ENCODE results near the gene MTHFD1L.

The MTHFD1L gene

GRCh38 chr6:151108548-151108947 is 243.0 kb downstream of the MTHFD1L start:
- no peak for TF ChIP-seq TOX (CRISPR knock-in tag; IDR thresholded peaks at IDR 0.05; ENCODE audit: borderline replicate concordance)
- no peak for TF ChIP-seq PATZ1 (CRISPR knock-in tag; IDR thresholded peaks at IDR 0.05; ENCODE audit: borderline replicate concordance)
- TF ChIP-seq ZFP30 (CRISPR knock-in tag; IDR thresholded peaks at IDR 0.05) = no peak
- no peak for TF ChIP-seq BACH2 (CRISPR knock-in tag; IDR thresholded peaks at IDR 0.05; ENCODE audit: borderline replicate concordance)
- TF ChIP-seq ZNF8 (CRISPR knock-in tag; IDR thresholded peaks at IDR 0.05) = no peak
- no peak for TF ChIP-seq TCF4 (CRISPR knock-in tag; IDR thresholded peaks at IDR 0.05; ENCODE audit: borderline replicate concordance)
- no peak for TF ChIP-seq GLIS3 (CRISPR knock-in tag; IDR thresholded peaks at IDR 0.05)
- ATAC-seq = no peak

- no peak for ATAC-seq
- TF ChIP-seq ZFP3 (CRISPR knock-in tag; IDR thresholded peaks at IDR 0.05) (no peak), TCF4 (CRISPR knock-in tag; IDR thresholded peaks at IDR 0.05; ENCODE audit: borderline replicate concordance) (no peak), ZNF565 (CRISPR knock-in tag; conservative IDR thresholded peaks at IDR 0.05; ENCODE audit: low read depth) (no peak), ZNF70 (CRISPR knock-in tag; IDR thresholded peaks at IDR 0.05) (no peak), CREB5 (CRISPR knock-in tag; IDR thresholded peaks at IDR 0.05; ENCODE audit: low read depth) (no peak), TSHZ2 (CRISPR knock-in tag; IDR thresholded peaks at IDR 0.05) (no peak), ZC3H10 (CRISPR knock-in tag; IDR thresholded peaks at IDR 0.05) (no peak)
Observed at GRCh38 chr6:151109361-151109760, 243.9 kb downstream of the MTHFD1L start.

- TF ChIP-seq PATZ1 (CRISPR knock-in tag; IDR thresholded peaks at IDR 0.05; ENCODE audit: borderline replicate concordance) (no peak), ESRRG (CRISPR knock-in tag; IDR thresholded peaks at IDR 0.05) (no peak), PPARA (CRISPR knock-in tag; IDR thresholded peaks at IDR 0.05; ENCODE audit: borderline replicate concordance) (no peak), BACH2 (CRISPR knock-in tag; IDR thresholded peaks at IDR 0.05; ENCODE audit: borderline replicate concordance) (no peak), TCF4 (CRISPR knock-in tag; IDR thresholded peaks at IDR 0.05; ENCODE audit: borderline replicate concordance) (no peak), CREB5 (CRISPR knock-in tag; IDR thresholded peaks at IDR 0.05; ENCODE audit: low read depth) (no peak), ZFP30 (CRISPR knock-in tag; IDR thresholded peaks at IDR 0.05) (no peak), SNAI2 (CRISPR knock-in tag; IDR thresholded peaks at IDR 0.05) (no peak), ZNF565 (CRISPR knock-in tag; conservative IDR thresholded peaks at IDR 0.05; ENCODE audit: low read depth) (no peak), ZC3H10 (CRISPR knock-in tag; IDR thresholded peaks at IDR 0.05) (no peak), ZNF70 (CRISPR knock-in tag; IDR thresholded peaks at IDR 0.05) (no peak), ARNTL (CRISPR knock-in tag; IDR thresholded peaks at IDR 0.05; ENCODE audit: borderline replicate concordance, low read depth) (no peak), CSDC2 (CRISPR knock-in tag; IDR thresholded peaks at IDR 0.05) (no peak), TSHZ2 (CRISPR knock-in tag; IDR thresholded peaks at IDR 0.05) (no peak)
- no peak for ATAC-seq
Observed at GRCh38 chr6:151109869-151110575, 244.5 kb downstream of the MTHFD1L start.

Measured in SK-N-SH treated with all-trans-retinoic acid at 6 μM for 48 hours (cell line).